Neural cell (in vitro differentiated cells): ENCODE data around the gene OSBPL8. TPM values are rescaled to one million over a fixed set of nuclear protein-coding genes. Genes with fewer than 3 reads are reported as not detected.

Experiments
- H2AFZ ChIP-seq: fragments of 200-600, 300-800 bp; sonication (generic), shearing (Covaris generic); 2 replicates; pipeline ENCODE4 v1.6.0; 2014; ENCODE audit warnings: low read depth, mild to moderate bottlenecking, antibody characterized with exemption, low read length, moderate library complexity
- H3F3A ChIP-seq: fragments of 200-600 bp; shearing (Covaris generic); 2 replicates; pipeline ENCODE4 v1.6.1; 2016; ENCODE audit warnings: mild to moderate bottlenecking, moderate library complexity, mixed read lengths, antibody characterized with exemption, low read length; ENCODE audit not compliant: insufficient read depth, poor library complexity, severe bottlenecking
- H3K27ac ChIP-seq: fragments of 200-600, 300-800 bp; sonication (generic), shearing (Covaris generic); 2 replicates; pipeline ENCODE4 v1.5.1; 2014; ENCODE audit warnings: mild to moderate bottlenecking, low read length, moderate library complexity
- H3K27me3 ChIP-seq: fragments of 300-800, 200-600 bp; sonication (generic), shearing (Covaris generic); 2 replicates; pipeline ENCODE4 v1.6.0; 2014; ENCODE audit warnings: mild to moderate bottlenecking, low read depth, low read length, moderate library complexity; ENCODE audit not compliant: insufficient read depth
- H3K36me3 ChIP-seq: fragments of 300-800, 200-600 bp; sonication (generic), shearing (Covaris generic); 2 replicates; pipeline ENCODE4 v1.5.1; 2014; ENCODE audit warnings: mild to moderate bottlenecking, antibody characterized with exemption, low read length, moderate library complexity; ENCODE audit not compliant: insufficient read depth
- H3K4me2 ChIP-seq: fragments of 300-800, 200-600 bp; sonication (generic), shearing (Covaris generic); 2 replicates; pipeline ENCODE4 v1.6.0; 2014; ENCODE audit warnings: mild to moderate bottlenecking, low read length
- H3K4me3 ChIP-seq: fragments of 300-800, 200-600 bp; sonication (generic), shearing (Covaris generic); 2 replicates; pipeline ENCODE4 v1.5.1; 2014; ENCODE audit warnings: mild to moderate bottlenecking, low read length, moderate library complexity
- H3K79me2 ChIP-seq: fragments of 200-600 bp; shearing (Covaris generic); replicated peaks from 2 replicates; pipeline ENCODE4 v1.6.0; 2014; ENCODE audit warnings: mild to moderate bottlenecking, low read length, moderate library complexity; ENCODE audit not compliant: insufficient read depth
- H3K9ac ChIP-seq: fragments of 300-800, 200-600 bp; sonication (generic), shearing (Covaris generic); 2 replicates; pipeline ENCODE4 v1.6.1; 2016; ENCODE audit warnings: mild to moderate bottlenecking, low read length, mixed read lengths
- H3K9me2 ChIP-seq: fragments of 200-600 bp; shearing (Covaris generic); 2 replicates; pipeline ENCODE4 v1.6.1; 2016; ENCODE audit warnings: mild to moderate bottlenecking, low read length, mixed read lengths; ENCODE audit not compliant: insufficient read depth
- H3K9me3 ChIP-seq: fragments of 200-600, 300-800 bp; sonication (generic), shearing (Covaris generic); 2 replicates; pipeline ENCODE4 v1.6.1; 2016; ENCODE audit warnings: mild to moderate bottlenecking, mixed run types, low read length, moderate library complexity, mixed read lengths
- H4K20me1 ChIP-seq: fragments of 200-600 bp; shearing (Covaris generic); 2 replicates; pipeline ENCODE4 v1.6.1; 2016; ENCODE audit warnings: mild to moderate bottlenecking, mixed run types; ENCODE audit not compliant: insufficient read depth
- CTCF ChIP-seq: fragments of 450-650 bp; IDR thresholded peaks from 2 replicates; pipeline ENCODE4 v1.5.1; 2014; ENCODE audit warnings: antibody characterized with exemption, mild to moderate bottlenecking, moderate library complexity; ENCODE audit not compliant: poor library complexity, severe bottlenecking
- EP300 ChIP-seq: fragments of 450-650 bp; conservative IDR thresholded peaks from 2 replicates; pipeline ENCODE4 v1.6.1; 2014; ENCODE audit warnings: antibody characterized with exemption, mild to moderate bottlenecking, moderate library complexity; ENCODE audit not compliant: poor library complexity, severe bottlenecking
- EZH2 ChIP-seq: fragments of 200-600, 300-800 bp; shearing (Covaris generic), sonication (generic); IDR thresholded peaks from 2 replicates; pipeline ENCODE4 v1.6.1; 2014; ENCODE audit warnings: antibody characterized with exemption, low read length, borderline replicate concordance, mild to moderate bottlenecking; ENCODE audit not compliant: insufficient read depth, poor library complexity, severe bottlenecking
- MXI1 ChIP-seq: fragments of 450-650 bp; conservative IDR thresholded peaks from 2 replicates; pipeline ENCODE4 v1.6.1; 2014; ENCODE audit warnings: antibody characterized with exemption, mild to moderate bottlenecking; ENCODE audit not compliant: poor library complexity, severe bottlenecking
- POLR2AphosphoS5 ChIP-seq: IDR thresholded peaks from 2 replicates; pipeline ENCODE4 v1.6.1; 2012
- RAD21 ChIP-seq: fragments of 450-650 bp; conservative IDR thresholded peaks from 2 replicates; pipeline ENCODE4 v1.6.1; 2014; ENCODE audit warnings: antibody characterized with exemption, mild to moderate bottlenecking, moderate library complexity
- SMC3 ChIP-seq: fragments of 450-650 bp; conservative IDR thresholded peaks from 2 replicates; pipeline ENCODE4 v1.6.1; 2014; ENCODE audit warnings: antibody characterized with exemption, mild to moderate bottlenecking, moderate library complexity; ENCODE audit not compliant: poor library complexity
- TAF1 ChIP-seq: IDR thresholded peaks from 2 replicates; pipeline ENCODE4 v1.6.1; 2012; ENCODE audit warnings: low read depth
- polyA plus RNA-seq: library from polyadenylated mRNA; depleted of rRNA; stranded (reverse); fragments of >200 nt; gene quantifications from 2 replicates; pipeline ENCODE4 v1.2.3, GENCODE V29; 2014
- TF ChIP-seq, protein P1 (sequence below): IDR thresholded peaks from 2 replicates; pipeline ENCODE4 v1.6.1; 2012; ENCODE audit warnings: borderline replicate concordance

OSBPL8 gene
- polyA plus RNA-seq, 1 donor from 2014 or later: 126 TPM

- TF ChIP-seq TAF1 (no peak), CTCF (no peak), EZH2 (no peak), EP300 (no peak), MXI1 (no peak), RAD21 (no peak), POLR2AphosphoS5 (no peak), SMC3 (no peak)
- TF ChIP-seq, protein P1, sequence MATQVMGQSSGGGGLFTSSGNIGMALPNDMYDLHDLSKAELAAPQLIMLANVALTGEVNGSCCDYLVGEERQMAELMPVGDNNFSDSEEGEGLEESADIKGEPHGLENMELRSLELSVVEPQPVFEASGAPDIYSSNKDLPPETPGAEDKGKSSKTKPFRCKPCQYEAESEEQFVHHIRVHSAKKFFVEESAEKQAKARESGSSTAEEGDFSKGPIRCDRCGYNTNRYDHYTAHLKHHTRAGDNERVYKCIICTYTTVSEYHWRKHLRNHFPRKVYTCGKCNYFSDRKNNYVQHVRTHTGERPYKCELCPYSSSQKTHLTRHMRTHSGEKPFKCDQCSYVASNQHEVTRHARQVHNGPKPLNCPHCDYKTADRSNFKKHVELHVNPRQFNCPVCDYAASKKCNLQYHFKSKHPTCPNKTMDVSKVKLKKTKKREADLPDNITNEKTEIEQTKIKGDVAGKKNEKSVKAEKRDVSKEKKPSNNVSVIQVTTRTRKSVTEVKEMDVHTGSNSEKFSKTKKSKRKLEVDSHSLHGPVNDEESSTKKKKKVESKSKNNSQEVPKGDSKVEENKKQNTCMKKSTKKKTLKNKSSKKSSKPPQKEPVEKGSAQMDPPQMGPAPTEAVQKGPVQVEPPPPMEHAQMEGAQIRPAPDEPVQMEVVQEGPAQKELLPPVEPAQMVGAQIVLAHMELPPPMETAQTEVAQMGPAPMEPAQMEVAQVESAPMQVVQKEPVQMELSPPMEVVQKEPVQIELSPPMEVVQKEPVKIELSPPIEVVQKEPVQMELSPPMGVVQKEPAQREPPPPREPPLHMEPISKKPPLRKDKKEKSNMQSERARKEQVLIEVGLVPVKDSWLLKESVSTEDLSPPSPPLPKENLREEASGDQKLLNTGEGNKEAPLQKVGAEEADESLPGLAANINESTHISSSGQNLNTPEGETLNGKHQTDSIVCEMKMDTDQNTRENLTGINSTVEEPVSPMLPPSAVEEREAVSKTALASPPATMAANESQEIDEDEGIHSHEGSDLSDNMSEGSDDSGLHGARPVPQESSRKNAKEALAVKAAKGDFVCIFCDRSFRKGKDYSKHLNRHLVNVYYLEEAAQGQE: no peak
- no peaks in the 10 kb centered on the region for H3K9me3 ChIP-seq
- H3K4me2 ChIP-seq: no peak overlapping the region
- no peaks in the 10 kb centered on the region for H3K36me3 ChIP-seq
- H3K27ac ChIP-seq: no peak overlapping the region
- H3K27me3 ChIP-seq: no peaks in the 10 kb centered on the region
- no peaks in the 10 kb centered on the region for H3K79me2 ChIP-seq
- no peak overlapping the region for H3K4me3 ChIP-seq
- H4K20me1 ChIP-seq: no peaks in the 10 kb centered on the region
- no peaks in the 10 kb centered on the region for H3F3A ChIP-seq
- no peaks in the 10 kb centered on the region for H3K9me2 ChIP-seq
- H3K9ac ChIP-seq: no peak overlapping the region
- no peak overlapping the region for H2AFZ ChIP-seq
Observed at GRCh38 chr12:76356071-76356470, 203.5 kb downstream of the OSBPL8 start.

- Histone ChIP-seq H3K9me2 (no peaks in the 10 kb centered on the region), H3K4me3 (peak within 1 kb of the TSS; percentile 76), H3K27me3 (no peaks in the 10 kb centered on the region), H3K79me2 (peaks cover 18% of the 10 kb centered on the region), H3K27ac (peak within 1 kb of the TSS; percentile 76), H4K20me1 (no peaks in the 10 kb centered on the region), H3K9ac (peak within 1 kb of the TSS; percentile 76), H3K9me3 (no peaks in the 10 kb centered on the region), H3F3A (peaks cover 3% of the 10 kb centered on the region), H2AFZ (peak within 1 kb of the TSS; percentile 70), H3K4me2 (peak within 1 kb of the TSS; percentile 80), H3K36me3 (no peaks in the 10 kb centered on the region)
- TF ChIP-seq EP300: peak; percentile 21
- peak; percentile 82 for TF ChIP-seq SMC3
- TF ChIP-seq, protein P1: peak; percentile 73
- TF ChIP-seq EZH2: no peak
- peak; percentile 37 for TF ChIP-seq TAF1
- TF ChIP-seq POLR2AphosphoS5: peak; percentile 76
- TF ChIP-seq RAD21: peak; percentile 71
- TF ChIP-seq MXI1: peak; percentile 78
- TF ChIP-seq CTCF: peak; percentile 88
Observed at GRCh38 chr12:76348079-76348901, 211.3 kb downstream of the OSBPL8 start, which contains the start of gene BBS10. TSS of gene BBS10 (minus strand) at chr12:76348415. CDS start at chr12:76348358, 57 bp downstream.
